Caki2 (cell line): Measurements from ENCODE around the gene SYNE2. TPM values are rescaled to one million over a fixed set of nuclear protein-coding genes. Genes with fewer than 3 reads are reported as not detected.

Experiments used
- DNase-seq: peaks from one replicate; pipeline ENCODE4 v3.0.0-alpha.2; 2015; ENCODE audit warnings: low read depth
- in situ Hi-C: cut with HindIII; loops from 2 replicates; pipeline ENCODE4 v1.10.0; 2016; ENCODE audit warnings: low sequenced_read_pairs, low pct_unique_long_range_greater_than_20kb, mixed read lengths
- total RNA-seq: library from RNA; depleted of rRNA; stranded (reverse); fragments of >200 nt; shearing (Covaris generic); gene quantifications from 2 replicates; pipeline ENCODE4 v1.2.3, GENCODE V29; 2014; ENCODE audit warnings: low replicate concordance

The SYNE2 gene
- total RNA-seq, 1 experiment from 2014 or later: 13.7 TPM

GRCh38 chr14:63938198-63939005 lies 85.6 kb downstream of the SYNE2 start:
- peak; percentile 52 for DNase-seq
- in situ Hi-C loops: no loop called here

GRCh38 chr14:63939006-63939270 lies 86.1 kb downstream of the SYNE2 start:
- in situ Hi-C loops: no loop called here
- DNase-seq: no peak

DNA sequence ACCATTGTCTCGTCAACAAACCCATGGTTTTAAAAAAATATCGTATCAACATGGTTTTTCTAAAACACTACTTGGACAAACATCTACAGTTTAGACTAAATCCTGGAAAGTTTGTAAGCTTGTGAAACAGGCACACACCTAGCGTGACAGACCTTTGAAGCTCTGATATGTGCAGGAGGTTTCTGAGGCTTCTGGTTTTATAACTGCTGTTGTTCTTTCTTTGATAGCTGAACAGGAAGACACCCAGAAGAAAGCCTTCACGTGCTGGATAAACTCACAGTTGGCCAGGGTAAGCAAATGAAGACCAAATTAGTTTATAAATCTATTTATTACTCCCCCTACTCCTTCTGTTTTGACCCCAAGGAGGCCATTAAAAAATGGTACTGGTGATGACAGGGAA lies 87.6 kb downstream of the SYNE2 start:
- in situ Hi-C loops: no loop called here
- DNase-seq: no peak

GRCh38 chr14:63941023-63941422 lies 88.2 kb downstream of the SYNE2 start:
- in situ Hi-C loops: no loop called here
- DNase-seq: no peak

DNA sequence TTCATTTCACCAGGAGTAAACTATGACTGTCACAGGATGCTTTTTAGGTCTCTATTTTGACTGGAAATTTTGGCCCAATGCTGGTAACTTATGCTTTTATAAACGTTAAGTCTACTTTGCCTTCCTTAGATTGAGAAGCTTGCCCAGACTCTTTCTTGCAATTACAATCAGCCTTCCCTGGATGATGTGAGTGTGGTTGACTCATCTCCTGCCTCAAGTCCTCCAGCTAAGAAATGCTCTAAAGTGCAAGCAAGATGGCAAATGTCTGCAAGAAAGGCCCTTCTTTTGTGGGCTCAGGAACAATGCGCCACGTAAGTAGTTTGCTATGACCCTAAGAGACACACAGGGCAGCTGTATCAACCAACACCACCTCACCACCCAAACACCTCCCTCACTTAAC lies 96.9 kb downstream of the SYNE2 start:
- DNase-seq: no peak
- in situ Hi-C loops: no loop called here

GRCh38 chr14:63951021-63951420 lies 98.2 kb downstream of the SYNE2 start:
- DNase-seq: no peak
- in situ Hi-C loops: no loop called here

GRCh38 chr14:63951429-63951828 lies 98.6 kb downstream of the SYNE2 start:
- DNase-seq: no peak
- in situ Hi-C loops: no loop called here

GRCh38 chr14:63952053-63952932 lies 99.5 kb downstream of the SYNE2 start:
- no peak for DNase-seq
- in situ Hi-C loops: no loop called here

DNA sequence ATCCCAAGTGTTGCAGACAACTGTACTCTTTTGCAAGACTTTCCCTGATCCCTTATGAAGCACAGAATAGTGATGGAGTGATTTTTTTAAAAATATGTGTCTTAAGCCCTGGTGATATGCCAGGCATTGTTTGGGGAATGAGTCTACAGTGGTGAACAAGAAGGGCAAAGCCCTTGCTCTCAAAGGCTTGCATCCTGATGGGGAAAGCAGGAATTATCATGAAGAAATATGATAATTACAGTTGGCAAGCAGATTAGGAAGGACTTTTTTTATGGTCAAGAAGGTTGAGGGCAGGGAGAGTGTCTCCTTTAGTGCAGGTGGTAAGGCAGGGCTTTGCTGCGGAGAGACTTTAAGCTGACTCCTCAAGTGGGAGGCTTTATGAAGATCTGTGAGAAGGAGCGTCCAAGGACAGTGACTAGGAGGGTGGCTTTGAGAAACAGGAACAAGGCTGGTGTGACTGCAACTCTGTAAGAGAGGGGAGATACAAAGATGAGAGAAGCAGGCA lies 100.2 kb downstream of the SYNE2 start:
- no peak for DNase-seq
- in situ Hi-C loops: no loop called here

- no peak for DNase-seq
- in situ Hi-C loops: no loop called here
Observed at GRCh38 chr14:63956326-63956725, 103.5 kb downstream of the SYNE2 start.

DNA sequence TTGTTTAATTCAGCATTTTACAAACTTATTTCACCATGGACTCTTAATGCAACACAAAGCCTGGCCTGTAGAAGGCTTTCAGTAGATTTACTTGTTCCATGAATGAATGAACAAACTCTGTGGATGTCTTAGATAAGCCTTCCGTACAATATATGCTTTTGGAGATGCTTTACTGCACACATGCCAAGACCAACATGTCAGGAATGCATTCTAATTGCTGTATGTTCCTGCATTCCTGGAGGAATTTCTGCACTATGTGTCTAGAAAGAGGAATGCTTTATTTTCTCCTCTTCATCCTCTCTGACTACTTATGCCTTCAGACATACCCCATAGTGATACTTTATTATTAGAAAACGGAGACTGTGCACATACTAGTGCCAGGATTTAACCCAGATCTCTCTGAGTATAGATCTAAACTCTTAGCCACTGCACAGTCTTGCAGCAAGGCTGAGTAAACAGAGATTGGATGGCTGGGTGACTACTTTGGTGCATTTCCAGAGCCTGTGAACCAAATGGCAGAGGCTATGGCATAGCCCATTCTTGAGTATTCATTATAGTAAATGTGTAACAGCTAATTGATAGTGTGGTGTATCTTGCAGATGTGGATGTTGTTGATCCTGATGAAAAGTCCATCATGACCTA lies 108.2 kb downstream of the SYNE2 start:
- DNase-seq: no peak
- in situ Hi-C loops: no loop called here

DNA sequence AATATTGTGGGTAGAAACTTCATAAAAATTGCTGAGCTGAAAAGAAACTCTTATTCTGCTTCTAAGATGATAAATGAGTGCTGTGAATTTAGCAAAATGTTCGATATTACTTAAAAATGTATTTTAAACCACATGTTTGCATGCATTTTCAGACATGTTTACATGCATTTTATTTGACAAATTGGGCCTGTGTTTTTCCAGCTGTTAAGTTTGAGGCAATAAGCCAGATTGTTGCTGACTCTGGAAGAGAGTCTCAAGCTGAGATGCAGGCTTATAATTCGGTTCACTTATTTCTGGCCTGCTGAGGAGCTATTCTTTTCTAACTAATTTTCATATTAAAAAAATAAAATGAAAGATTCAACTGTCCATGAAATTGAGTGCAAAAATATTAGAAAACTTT lies 110.1 kb downstream of the SYNE2 start:
- no peak for DNase-seq
- in situ Hi-C loops: no loop called here

DNA sequence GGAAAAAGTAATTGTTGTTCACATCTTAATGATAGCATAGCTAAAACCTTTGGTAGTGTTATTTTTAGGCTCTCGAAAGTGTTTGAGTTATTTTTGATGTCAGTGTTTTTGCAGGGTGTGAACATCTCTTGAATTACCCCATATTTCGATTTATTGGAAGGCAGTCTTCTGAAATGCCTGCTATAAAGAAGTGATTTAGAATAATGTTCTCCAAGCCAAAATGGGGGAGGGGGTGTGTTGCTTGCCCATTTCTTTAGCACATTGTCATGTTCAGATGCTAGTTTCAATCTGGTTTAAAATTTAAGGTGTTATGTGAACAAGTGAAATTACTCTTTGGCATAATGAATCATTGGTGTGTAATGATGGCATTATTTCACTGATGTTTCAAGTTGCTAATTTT lies 110.6 kb downstream of the SYNE2 start:
- no peak for DNase-seq
- in situ Hi-C loops: no loop called here

DNA sequence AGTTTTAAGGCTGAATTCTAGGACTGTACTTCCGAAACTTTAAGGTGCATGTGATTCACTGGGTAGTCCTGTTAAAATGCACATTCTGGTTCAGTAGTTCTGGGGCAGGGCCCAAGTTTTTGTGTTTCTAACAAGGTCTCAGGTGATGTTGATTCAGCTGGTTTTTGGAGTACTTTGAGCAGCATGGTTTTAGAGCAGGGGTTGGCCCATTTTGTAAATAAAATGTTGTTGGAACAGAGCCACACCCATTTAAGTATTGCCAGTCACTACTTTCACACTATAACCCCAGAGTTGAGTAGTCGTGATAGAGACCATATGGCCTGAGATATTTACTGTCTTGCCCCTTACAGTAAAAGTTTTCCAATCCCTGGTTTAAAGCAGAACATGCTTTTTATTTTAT lies 111.3 kb downstream of the SYNE2 start:
- DNase-seq: no peak

GRCh38 chr14:63966407-63966806 lies 113.6 kb downstream of the SYNE2 start:
- in situ Hi-C loops: no loop called here
- DNase-seq: no peak

More for the DNA sequence above, 111.3 kb downstream of the SYNE2 start:
- in situ Hi-C loops: no loop called here

GRCh38 chr14:63972323-63972932 lies 119.6 kb downstream of the SYNE2 start:
- DNase-seq: no peak
- in situ Hi-C loops: no loop called here

DNA sequence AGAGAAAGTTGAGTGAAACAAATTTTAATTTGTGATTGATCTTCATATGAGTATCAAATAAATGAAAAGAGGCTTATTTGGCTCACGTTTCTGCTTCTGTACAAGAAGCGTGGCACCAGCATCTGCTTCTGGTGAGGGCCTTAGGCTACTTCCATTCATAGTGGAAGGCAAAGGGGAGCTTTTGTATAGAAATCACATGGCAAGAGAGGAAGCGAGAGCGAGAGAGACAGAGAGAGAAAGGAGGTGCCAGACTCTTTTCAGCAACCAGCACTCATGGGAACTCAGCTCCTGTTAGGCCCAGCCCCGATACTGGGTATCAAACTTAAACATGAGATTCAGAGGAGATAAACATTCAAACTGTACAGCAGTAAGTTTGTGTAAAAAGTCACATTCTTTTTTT lies 121.4 kb downstream of the SYNE2 start:
- DNase-seq: no peak
- in situ Hi-C loops: no loop called here

DNA sequence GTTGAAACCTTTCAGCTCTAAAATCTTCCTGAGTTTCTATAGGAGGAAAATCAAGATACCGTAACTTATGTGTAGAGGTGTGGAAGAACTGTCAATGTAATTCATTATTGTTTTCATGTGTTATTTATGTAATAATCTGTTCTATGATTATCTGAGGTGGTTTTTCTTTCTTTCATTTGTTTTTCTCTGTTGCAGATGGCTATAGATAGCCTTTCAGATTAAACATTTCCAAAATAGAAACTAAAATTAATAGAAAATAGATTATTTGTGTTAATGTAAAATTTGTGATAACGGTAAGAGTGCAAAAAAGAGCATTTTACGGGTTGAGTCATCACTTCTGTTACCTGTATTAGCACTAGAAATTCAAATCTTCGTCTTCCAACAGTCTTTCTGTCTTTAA lies 128.8 kb downstream of the SYNE2 start:
- in situ Hi-C loops: no loop called here

GRCh38 chr14:63982156-63982555 lies 129.4 kb downstream of the SYNE2 start:
- in situ Hi-C loops: no loop called here
- DNase-seq: no peak

More for the DNA sequence above, 128.8 kb downstream of the SYNE2 start:
- DNase-seq: no peak
